Fibroblast of skin of abdomen (primary cell): ENCODE data around the gene PALMD.

Experiments
- DNase-seq: peaks from one replicate; pipeline ENCODE4 v3.0.0-alpha.2; 2013

PALMD gene

DNA sequence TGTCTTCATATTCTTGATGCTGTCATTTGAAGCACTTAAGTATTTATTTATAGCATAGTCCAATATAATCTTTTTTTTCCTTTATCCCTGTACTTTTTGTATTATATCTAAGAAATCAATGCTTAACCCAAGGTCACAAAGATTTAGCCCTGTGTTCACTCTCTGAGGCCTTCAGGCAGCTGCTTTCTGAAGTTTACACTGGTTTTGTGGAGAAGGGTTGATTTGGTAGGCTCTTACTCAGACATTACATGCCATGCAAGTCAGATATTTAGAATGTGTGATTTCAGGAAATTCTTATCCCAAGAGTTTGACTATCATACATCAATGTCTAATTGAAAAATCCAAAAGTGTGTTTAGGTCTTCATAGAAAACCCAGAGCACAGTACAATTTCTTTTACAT lies 56.3 kb downstream of the PALMD start:
- DNase-seq: peak; percentile 13

DNA sequence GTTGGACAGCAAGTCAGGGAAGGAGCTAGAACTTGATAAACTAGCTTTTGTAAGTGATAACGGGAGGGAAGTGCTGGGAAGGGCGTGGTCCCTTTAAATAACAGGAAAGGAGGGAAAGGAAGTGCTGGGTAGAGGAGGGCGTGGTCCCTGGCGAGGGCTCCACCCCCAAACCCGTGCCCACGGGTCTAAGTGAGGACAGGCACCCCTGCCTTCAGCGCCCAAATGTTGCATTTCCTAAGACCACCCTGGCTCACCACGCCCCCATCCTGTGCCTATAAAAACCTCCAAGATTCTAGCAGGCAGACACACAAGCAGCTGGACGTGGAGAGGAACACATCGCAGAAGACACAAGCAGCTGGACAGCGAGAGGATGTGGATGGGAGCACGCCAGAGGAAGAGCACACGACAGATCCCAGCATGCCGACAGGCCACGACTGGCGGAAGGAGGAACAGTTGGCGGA lies 58.5 kb downstream of the PALMD start:
- DNase-seq: no peak

DNA sequence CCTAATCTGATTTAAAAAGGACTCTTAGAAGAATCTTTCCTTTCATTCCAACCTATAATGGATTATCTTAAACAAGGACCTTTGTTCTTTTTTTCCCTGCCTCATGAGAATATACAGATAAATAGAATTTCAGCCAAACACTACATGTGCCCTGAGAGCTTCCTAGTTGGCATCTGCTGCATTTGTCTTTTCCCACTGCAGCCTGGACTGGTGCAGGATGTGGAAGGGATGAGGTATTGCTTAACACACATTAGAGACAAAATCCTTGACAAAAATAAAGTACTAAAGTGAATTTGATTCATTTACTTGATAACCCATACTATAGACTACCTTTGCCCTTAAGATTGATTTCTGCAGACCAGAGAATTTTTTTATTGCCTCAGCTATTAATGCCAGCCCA lies 59.5 kb downstream of the PALMD start:
- DNase-seq: no peak

DNA sequence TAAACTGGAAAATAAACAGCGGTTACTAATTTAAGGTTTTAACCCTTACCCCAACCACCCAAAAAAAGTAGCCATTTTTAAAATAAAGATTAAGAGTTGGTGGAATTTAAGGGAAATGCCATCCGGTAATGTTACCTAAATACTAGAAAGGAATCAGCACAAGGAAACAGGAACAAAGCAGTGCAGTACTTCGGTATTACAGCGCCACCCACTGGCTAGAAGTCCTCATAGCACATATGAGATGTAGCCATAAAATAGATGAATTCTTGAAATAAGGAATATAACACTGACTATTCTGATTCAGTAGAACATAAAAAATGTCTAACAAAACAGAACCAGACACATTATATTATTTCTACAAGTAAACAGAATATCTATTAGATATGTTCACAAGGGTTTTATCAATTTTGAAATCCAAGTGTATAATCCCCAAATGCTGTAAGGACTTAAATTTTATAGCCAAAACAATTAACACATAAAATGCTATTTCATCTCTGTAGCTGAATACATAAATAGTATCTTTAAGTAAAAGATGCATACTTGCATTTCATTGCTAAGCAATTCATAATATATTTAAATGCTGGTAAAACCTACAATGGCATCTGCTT lies 61.7 kb downstream of the PALMD start:
- peak; percentile 55 for DNase-seq

DNA sequence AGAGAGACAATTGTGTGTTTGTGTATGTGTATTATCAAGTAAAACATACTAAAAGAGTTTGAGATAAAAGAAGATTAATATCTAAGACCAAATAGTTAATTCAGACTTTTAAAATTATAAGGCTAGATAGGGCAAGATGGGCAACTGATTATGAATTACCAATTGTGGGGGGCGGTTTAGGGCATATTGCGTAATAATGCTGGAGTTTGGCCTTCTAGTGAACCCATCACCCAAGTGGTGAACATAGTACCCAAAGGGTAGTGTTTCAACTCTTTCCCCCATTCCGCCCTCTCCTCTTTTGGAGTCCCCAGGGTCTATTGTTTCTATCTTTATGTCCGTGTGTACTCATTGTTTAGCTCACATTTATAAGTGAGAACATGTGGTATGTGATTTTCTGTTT lies 65.1 kb downstream of the PALMD start:
- DNase-seq: no peak

DNA sequence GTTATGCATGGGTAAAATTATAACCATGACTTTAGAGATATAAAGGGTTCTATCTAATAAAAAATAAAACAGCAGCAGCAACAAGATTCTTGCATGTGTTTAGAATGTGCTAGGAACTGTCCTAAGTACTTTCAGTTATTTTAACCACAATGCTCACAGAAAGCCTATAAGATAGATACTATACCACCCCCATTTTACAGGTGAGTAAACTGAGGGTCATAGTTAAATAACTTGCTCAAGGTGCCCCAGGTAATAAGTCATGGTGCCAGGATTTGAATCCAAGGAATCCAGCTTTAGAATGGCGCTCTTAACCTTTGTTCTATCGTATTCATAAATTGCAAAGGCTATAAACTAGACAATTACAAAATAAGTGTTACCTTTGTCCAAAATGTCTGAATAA lies 67.1 kb downstream of the PALMD start:
- DNase-seq: no peak

DNA sequence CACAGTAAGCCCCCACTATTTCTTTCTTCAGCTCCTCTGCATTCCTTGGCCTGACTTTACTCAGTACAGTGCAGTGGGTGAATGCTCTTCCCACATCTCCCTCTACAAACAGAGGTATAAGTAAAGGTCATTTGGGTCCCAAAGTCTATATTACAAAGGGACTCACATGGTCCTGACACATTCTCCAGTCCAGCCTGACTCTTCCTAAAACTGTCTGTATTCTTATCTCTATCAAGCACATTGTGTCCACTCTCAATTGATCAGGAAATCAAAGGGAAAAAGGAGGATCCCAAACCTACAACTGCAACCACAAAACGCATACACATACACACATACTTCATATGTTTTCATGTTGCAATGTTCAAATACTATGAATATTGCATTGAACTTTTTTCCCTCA lies 71.1 kb downstream of the PALMD start:
- DNase-seq: no peak

DNA sequence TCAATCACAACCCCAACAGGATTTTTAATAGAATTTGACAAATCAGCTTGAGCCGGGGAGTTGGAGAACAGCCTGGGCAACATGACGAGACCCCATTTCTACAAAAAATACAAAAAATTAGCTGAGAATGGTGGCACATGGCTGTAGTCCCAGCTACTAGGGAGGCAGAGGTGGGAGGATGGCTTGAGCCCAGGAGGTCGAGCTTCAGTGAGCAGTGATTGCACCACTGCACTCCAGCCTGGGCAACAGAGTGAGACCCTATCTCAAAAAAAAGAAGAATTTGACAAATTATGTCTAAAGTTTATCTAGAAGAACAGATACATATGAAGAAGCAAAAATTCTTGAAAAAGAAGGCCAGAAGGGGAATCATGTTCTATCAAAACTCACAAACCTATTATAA lies 77.3 kb downstream of the PALMD start:
- DNase-seq: no peak

DNA sequence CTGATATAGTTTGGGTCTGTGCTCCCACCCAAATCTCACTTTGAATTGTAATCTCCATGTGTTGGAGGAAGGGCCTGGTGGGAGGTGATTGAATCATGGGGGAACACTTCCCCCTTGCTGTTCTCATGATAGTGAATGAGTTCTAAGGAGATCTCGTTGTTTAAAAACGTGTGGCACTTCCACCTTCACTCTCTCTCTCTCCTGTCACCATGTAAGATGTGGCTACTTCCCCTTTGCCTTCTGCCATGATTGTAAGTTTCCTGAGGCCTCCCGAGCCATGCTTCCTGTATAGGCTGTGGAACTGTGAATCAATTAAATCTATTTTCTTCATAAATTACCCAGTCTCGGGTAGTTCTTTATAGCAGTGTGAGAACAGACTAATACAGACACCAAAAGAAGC lies 80.1 kb downstream of the PALMD start:
- no peak for DNase-seq

DNA sequence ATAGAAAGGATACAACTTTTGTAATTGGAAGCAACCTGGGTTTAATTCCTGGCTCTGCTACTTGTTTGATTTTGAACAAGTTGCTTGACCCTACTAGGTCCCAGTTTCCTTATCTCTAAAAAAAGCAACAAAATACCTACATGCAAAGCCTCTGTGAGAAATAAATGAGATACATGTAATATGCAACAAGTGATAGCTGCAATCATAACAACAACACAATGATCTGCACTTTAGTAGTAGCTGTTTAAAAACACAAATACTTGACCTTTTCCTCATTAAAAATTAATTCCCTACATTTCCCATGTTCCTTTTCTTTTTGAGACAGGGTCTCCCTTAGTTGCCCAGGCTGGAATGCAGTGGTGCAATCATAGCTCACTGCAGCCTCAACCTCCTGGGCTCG lies 80.5 kb downstream of the PALMD start:
- no peak for DNase-seq

DNA sequence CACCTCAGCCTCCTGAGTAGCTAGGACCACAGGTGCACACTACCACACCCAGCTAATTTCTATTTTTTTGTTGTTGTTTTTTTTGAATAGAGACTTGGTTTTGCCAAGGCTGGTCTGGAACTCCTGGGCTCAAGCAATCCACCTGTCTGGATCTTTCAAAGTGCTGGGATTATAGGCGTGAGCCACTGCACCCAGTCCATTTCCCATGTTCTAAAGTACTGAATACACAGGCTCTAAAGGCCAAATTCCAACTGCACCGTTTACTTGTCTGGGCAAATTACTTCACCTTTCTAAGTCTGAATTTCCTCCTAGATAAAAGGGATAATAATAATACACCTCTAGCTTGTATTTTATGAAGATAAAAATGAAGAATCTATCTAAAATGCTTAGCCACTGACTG lies 80.9 kb downstream of the PALMD start:
- DNase-seq: no peak

DNA sequence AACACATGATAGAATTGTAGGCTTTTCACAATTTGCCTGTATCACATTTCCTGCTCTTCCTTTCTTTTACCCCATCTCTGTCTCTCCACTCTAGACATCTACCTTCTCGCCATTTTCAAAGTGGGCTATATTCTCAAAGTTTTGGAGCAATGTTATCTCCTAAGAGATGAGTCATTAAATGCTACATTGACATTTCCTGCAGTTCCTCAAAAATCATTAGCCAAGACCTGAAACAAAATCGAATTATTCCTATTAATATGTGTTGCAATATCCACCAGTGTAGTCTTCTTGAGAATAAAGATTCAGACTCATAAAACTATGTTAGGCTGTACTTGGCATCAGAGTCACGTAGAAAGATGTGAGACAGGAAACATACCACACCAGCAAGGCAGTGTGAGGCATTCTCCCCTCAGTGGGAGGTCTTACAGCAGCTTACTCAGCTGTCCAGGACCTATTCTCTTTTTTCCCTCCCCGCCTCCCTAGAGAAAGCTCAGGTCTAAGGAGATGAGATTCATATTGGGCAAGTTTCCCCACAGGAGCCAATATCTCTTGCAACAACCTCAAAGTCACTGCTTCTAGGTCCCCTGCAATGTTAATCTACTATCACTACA lies 81.8 kb downstream of the PALMD start:
- peak; percentile 89 for DNase-seq

DNA sequence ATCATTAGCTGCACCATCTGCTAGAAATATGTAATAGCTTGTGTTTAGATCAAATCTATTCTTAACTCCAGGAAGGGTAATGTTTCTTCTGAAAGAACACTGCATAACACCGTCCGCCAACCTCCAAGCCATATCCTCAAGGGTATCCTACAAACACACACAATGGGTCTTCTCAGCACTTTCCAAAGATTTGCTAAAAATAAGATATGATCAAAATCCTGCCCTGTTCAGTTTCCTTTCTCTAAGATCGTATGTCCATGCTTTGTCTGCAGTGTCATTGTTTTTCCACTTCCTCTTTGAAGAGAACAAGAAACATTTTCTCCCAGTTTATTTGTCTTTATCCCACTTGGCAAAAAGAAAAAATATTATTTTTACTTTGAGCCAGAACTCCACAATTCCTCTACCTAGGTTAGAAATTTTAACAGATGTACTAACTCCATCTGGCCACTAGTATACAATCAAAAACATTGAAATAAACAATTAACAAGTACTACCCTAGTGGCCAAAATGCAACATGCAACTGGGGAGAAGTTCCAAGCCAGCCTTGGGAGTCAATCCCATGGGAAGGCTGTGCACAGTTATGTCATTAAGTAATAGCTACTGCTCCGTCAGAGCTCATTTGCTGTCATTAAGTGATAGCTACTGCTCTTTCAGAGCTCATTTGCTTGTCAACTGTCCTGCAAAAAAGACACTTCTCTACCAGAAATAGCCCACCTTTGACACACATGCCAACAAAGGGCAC lies 82.8 kb downstream of the PALMD start:
- DNase-seq: peak; percentile 42

DNA sequence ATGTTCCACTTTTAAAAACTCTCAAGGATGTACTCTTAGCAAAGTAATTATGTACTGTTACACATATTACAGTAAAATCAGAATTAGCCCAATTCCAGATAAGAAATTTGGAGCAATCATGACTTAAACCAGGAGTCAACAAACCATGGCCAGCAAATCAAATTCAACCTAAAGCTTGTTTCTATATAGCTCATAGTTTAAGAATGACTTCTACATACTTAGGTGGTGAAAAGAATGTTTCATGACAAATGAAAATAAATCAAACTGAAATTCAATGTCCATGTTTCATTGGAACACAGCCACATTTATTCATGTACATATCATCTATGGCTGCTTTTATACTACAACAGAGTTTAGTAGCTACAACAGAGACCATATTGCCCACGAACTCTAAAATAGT lies 85.5 kb downstream of the PALMD start:
- DNase-seq: peak; percentile 88

DNA sequence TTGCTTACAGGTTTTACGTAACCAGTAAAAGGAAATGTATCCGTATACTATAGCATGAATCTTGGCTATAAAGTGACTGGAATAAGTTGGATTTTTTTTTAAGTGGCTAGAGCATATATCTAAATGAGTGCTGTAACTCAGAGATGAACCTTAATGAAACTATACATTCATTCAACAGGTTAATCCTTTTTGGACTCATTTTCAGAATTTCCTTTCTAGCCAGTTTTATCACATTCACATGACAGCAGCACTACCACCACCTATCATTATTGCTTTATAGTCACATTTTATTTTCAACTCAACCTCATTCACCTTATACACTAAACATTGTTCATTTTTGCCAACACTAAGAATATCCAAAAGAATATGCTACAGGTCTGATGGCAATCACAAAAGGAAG lies 89.9 kb downstream of the PALMD start:
- DNase-seq: no peak

DNA sequence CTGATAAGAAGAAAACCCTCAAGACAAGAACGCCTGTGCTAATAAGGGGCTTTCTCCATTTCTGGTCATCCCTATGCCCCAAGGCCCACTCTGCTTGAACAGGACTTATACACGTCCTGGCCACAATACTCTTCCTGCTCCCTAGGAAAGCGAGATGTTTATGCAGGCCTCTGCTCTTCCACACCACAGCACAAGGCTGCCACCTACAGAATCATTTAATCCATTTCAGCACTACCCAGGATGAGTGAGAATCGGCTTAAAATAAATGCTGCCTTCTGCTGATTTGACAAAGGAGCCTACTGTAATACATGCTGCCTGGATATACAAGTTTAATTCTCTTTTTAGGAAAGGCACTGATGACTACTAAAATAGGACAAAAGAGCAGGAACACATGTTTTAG lies 91.1 kb downstream of the PALMD start:
- peak; percentile 67 for DNase-seq

DNA sequence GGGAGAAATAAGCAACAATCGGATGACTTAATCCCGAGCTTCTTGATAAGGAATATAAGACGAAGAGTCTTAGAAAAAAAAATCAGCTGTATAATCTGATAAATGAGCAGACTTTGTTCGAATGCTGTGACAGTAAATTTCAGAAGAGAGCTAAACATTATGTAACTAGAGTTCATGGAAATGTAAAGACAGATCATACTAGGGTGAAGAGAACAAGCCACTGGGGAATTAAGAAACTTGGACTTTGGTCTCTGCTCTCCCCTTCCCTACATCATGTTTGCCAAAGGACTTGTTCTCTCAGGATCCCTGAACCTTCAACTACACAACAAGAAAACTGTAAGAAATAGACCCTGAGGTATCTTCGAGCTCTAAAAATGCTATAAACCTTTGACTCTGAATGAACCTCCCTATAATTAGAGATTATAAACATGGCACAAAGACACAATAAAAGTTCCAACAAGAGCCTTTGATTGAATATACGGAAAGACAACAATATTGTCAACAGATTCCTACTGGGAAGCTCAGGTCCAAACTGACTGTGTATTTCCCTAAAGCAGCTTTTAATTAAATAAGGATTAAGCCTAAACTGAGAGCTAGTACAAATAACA lies 93.0 kb downstream of the PALMD start:
- no peak for DNase-seq

DNA sequence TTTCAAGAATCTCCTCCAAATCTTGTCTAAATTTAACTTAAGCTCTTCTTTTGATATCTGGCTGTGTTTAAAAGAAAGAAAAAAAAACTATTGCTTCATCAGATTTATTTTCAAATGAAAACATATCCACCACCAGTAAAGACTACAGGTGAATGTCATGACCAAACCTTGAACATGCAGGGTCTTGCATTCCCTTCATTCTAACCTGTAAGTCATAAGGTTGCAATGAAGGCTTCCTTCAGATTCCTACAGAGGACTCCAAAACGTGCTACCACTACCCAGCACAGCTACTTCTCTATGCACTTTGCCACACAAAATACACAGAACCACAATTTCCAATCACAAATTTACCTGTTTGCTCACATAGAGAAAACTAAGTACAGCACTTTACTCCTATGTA lies 94.2 kb downstream of the PALMD start:
- no peak for DNase-seq
